Dedifferentiated amniotic fluid mesenchymal stem cell (primary cell): ENCODE data around the gene MERTK.
A peak's percentile ranks its signal among the peaks of the same experiment; 100 is the strongest.
"Not testable (repeated sequence)": the region's sequence is repeated elsewhere in the genome, so short reads cannot be mapped to it uniquely, and the experiment has no call there.

Experiments used
- DNase-seq: peaks from one replicate; pipeline ENCODE4 v3.0.0-alpha.2; 2016; ENCODE audit errors: extremely low spot score

Gene MERTK

GRCh38 chr2:112041460-112041859 lies 143.1 kb downstream of the MERTK start:
- DNase-seq = not testable (repeated sequence)

DNA sequence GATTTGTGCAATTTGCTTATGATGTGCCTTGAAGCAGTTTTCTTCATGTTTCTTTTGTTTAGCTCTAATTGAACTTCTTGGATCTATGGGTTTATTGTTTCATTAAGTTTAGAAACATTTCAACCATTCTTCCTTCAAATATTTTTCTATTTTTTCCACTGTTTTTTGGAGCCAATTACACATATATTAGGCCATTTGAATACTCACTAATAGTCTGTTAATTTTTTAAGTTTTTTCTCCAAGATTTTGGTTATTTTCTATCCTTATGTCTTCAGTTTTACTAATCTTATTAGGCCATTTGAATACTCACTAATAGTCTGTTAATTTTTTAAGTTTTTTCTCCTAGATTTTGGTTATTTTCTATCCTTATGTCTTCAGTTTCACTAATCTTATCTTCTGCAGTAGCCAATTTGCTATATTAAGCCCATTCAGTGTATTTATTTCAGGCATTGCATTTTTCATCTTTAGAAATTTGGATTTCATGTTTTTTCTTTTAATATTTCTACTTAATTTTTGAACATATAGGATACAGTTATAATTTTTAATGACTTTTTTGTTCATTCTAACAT lies 147.1 kb downstream of the MERTK start:
- DNase-seq = no peak

DNA sequence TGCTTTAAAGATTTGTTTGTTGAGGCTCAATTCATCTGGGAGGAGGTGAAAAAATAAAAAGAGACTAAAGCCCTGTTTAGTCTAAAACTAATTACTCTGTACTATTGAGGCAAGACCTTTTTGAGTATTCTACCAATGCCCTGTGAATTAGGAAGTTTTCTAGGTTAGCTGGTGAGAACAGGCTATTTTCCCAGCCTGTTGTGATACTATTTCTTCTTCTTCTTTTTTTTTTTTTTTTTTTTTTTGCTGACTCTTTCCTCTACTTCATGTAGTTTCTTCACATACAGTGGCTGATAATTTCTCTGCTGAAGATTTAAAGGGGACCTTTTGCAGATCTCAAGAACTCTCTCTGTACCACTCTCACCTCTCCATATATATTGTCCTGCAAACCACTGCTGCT lies 147.8 kb downstream of the MERTK start:
- no peak for DNase-seq

DNA sequence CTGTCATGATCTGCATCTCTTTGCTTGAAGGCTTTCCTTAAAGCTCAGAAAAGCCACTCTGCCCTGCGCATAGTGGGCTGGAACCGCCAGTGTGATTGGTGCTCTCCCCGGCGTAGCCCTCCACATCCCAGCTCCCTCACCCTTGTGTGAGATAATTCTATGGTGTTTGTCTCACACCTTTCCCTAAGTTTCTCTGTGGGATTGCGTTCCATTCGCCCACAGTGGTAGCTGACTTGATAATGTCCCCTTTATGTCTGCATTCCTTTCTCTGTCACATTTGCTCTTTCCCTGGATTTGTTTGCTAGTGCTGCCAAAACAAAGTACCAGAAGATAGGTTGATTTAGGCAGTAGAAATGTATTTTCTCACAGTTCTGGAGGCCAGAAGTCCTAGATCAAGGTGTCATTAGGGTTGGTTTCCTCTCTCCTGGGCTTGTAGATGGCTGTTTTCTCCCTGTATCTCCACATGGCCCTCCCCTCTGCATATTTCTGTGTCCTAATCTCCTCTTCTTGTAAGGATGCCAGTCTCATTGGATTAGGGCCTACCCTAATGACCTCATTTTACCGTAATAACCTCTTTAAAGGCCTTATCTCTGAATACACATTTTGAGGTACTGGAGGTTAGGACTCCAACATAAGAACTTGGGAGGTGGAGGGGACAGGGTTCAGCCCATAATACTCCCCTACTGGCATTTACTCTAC lies 149.3 kb downstream of the MERTK start:
- no peak for DNase-seq

GRCh38 chr2:112048236-112048592 lies 149.8 kb downstream of the MERTK start:
- DNase-seq = no peak

- peak; percentile 79 for DNase-seq
Observed at GRCh38 chr2:112048887-112049286, 150.5 kb downstream of the MERTK start.

- no peak for DNase-seq
Observed at GRCh38 chr2:112050316-112050715, 151.9 kb downstream of the MERTK start.

DNA sequence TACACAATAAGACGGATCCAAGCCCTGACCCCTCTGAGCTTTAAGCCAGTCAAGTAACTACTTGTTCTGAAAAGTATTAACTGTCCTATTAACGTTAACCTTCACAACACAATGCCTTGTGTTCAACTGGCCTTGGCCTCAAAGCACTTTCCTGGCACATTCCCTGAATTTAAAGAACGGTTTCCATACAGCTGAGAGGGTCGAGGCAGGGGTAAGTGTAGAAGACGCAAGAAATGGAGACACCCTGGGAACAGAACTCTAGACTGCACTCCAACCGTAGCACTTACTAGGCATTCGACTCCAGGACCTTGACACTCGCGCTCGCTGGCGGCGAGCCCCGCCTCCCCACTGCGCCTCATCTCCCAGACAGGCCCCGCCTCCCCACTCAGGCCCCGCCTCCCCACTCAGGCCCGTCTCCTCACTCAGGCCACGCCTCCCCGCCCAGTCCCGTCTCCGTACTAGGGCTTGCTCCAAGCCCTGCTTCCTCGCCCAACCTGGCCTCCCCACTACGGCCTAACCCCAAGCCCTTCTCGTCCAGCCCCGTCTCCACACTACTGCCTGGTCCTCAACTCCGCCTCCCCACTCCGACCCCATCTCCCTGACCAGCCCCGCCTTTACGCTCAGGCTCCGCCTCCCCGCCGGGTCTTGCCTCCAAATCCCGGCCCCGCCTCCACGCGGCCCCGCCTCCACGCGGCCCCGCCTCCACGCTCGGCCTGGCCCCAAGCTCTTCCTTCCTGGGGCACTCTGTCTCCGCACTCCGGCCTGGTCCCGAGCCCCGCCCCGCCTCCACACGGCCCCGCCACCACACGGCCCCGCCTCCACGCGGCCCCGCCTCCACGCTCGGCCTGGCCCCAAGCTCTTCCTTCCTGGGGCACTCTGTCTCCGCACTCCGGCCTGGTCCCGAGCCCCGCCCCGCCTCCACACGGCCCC lies 155.8 kb downstream of the MERTK start:
- peak; percentile 92 for DNase-seq

DNA sequence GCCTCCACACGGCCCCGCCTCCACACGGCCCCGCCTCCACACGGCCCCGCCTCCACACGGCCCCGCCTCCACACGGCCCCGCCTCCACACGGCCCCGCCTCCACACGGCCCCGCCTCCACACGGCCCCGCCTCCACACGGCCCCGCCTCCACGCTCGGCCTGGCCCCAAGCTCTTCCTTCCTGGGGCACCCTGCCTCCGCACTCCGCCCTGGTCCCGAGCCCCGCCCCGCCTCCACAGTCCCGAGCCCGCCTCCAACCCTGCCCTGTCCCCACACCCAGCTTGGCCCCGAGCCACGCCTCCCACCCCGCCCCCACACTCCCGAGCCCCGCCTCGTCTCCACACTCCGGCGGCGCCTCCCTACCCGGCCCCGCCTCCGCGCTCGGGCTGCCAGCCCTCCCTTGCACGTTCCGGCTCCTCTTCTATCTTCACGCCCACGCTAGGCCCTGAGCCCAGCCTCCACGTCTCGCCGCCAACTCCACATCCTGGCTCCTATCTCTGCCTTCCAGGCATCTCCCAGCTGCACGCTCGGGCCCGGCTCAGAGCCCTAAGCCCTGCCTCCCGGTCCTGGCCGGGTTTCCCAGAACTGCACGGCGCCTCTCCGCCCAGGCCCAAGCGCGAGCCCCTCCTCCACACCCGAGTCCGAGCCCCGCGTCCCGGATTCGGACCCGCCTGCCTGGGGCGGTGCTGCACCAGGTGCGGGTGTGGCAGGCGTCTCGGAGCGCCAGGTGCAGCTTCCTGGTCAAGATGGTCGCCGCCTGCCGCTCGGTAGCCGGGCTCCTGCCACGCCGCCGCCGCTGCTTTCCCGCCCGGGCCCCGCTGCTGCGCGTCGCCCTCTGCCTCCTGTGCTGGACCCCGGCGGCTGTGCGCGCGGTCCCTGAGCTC lies 156.7 kb downstream of the MERTK start, which contains the start of gene TMEM87B:
TSS of gene TMEM87B (plus strand) at position 423 of the 883 bp plus-strand sequence. CDS start at position 746, 323 bp downstream.
- DNase-seq = peak; percentile 97

- peak; percentile 76 for DNase-seq
Observed at GRCh38 chr2:112055730-112056625, 157.6 kb downstream of the MERTK start.

DNA sequence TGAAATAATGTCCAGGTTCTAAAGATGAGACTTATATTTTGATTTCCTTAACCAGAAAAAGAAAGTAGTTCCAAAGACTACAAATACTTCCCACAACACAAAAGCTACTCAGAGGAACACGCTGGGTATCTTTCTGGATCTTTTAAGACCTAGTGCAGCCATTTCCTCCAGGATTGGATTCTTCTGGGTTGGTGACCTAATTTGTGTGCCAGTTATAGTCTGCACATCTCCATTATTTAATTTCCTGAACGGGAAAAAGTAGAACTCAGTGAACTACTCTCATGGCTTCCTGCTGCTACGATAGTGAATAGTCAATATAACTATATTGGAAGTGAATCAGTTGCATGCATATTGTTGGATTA lies 158.2 kb downstream of the MERTK start:
- DNase-seq = no peak

DNA sequence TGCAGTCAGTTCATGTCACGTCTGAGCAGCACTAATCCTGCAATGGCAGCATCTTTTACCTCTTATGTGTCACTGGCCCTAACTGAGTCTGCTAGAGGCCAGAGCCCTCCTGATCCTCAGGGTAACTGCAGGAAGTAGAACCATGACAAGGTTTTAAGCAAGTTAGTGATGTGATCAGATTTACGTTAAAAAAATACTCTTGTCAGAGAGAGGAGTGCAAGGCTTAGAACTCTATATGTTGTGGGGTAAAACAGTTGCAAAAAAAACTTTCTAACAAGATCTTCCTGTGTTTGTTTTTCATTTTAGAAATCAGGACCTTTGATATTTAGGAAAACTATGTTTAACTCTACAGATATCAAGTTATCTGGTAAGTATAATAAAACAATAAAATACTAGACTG lies 161.3 kb downstream of the MERTK start:
- no peak for DNase-seq

- no peak for DNase-seq
Observed at GRCh38 chr2:112061299-112061698, 162.9 kb downstream of the MERTK start.

GRCh38 chr2:112061840-112062239 lies 163.4 kb downstream of the MERTK start:
- no peak for DNase-seq

DNA sequence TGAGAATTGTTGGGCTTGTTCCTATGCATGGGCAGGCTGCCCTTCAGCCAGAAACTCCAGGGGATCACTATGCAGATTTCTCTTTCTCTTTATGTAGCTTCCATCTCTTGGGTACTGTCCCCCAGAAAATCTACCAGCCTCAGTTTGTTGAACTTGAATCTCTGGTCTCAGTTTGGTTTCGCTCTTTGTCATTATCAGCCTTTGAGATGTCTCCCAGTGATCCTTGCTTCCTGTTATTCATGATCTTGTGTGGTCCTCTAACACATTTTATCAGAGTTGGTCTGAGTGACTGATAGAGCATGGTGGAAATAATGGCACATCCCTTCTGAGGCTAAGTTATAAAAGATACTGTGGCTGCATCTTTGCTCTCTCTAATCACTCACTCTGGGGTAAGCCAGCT lies 164.5 kb downstream of the MERTK start:
- no peak for DNase-seq

DNA sequence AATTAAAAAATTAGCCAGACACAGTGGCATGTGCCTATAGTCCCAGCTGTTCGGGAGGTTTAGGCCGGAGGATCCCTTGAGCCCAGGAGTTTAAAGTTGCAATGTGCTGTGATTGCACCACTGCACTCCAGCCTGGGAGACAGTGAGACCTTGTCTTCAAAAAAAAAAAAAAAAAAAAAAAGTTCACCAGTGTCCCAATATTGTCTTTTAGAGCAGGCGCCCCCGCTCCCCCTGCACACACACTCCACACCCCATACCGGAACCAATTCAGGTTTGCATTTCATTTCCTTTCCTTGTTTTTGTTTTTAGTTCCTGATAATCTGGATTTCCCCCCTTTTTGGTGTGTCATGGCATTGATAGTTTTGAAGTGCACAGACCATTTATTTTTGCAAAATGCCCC lies 167.1 kb downstream of the MERTK start:
- DNase-seq = no peak

- DNase-seq = peak; percentile 78
Observed at GRCh38 chr2:112065966-112066365, 167.6 kb downstream of the MERTK start.

GRCh38 chr2:112069794-112070193 lies 171.4 kb downstream of the MERTK start:
- DNase-seq = not testable (repeated sequence)

DNA sequence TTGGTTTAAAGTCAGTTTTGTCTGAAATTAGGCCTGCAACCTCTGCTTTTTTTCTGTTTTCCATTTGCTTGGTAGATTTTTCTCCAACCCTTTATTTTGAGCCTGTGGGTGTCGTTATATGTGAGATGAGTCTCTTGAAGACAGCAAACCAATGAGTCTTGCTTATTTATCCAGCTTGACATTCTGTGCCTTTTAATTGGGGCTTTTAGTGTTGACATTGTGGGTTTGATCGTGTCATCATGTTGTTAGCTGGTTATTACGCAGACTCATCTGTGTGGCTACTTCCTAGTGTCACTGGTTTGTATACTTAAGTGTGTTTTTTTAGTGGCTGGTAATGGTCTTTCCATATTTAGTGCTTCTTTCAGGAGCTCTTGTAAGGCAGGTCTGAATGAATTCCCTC lies 175.5 kb downstream of the MERTK start:
- no peak for DNase-seq

DNA sequence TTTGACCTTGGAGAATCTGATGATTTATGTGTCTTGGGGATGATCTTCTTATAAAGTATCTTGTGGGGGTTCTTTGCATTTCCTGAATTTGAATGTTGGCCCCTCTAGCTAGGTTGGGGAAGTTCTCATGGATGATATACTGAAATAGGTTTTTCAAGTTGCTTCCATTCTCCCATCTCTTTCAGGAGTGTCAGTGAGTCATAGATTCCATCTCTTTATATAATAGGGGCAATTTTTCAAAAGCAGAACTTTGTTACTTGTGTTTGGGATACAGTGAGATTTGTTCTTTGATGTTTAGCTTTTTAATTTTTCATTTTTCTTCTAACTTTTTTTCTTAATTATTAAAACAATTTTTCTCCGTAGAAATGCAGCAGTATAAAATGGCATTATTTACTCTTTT lies 176.1 kb downstream of the MERTK start:
- no peak for DNase-seq
